ENCODE results near the gene GNAI3.

GNAI3 gene

DNA sequence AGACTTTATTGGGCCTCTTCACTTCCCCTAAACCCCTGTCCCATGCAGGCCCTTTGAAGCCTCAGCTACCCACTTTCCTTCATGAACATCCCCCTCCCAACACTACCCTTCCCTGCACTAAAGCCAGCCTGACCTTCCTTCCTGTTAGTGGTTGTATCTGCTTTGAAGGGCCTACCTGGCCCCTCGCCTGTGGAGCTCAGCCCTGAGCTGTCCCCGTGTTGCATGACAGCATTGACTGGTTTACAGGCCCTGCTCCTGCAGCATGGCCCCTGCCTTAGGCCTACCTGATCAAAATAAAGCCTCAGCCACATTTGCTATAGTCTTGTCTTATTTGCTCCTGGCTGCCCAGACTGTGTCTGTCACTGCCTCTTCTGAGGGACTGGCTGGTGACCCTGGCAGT, 113.0 kb downstream of the GNAI3 start:
- no peak overlapping the region for H3K27ac ChIP-seq
- POLR2A ChIA-PET (ENCODE audit: low non-redundant PET), result no interaction called here

DNA sequence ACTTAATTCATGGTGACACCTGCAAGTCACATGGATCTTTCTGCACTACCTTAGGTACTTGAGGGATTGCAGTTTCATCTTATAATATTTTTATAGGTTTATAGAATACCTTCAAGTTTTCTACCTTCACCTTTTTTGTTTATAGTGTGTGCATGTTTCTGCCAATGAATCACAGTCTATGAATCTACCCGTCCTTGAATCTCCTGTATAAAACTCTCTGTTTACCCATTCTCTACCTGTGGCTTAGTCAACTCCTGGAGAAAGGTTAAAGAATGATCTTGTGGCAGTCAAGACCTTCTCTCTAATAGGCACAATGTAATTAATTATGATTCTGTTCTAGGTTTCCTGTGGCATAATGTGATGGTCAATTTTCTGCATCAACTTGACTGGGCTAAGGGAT, 116.3 kb downstream of the GNAI3 start:
- ChIA-PET CTCF (no interaction called here), POLR2A (ENCODE audit: low non-redundant PET) (no interaction called here)
- no peak overlapping the region for H3K27ac ChIP-seq
- DNase-seq (ENCODE audit: low spot score), result no peak
- TF ChIP-seq, protein P1, sequence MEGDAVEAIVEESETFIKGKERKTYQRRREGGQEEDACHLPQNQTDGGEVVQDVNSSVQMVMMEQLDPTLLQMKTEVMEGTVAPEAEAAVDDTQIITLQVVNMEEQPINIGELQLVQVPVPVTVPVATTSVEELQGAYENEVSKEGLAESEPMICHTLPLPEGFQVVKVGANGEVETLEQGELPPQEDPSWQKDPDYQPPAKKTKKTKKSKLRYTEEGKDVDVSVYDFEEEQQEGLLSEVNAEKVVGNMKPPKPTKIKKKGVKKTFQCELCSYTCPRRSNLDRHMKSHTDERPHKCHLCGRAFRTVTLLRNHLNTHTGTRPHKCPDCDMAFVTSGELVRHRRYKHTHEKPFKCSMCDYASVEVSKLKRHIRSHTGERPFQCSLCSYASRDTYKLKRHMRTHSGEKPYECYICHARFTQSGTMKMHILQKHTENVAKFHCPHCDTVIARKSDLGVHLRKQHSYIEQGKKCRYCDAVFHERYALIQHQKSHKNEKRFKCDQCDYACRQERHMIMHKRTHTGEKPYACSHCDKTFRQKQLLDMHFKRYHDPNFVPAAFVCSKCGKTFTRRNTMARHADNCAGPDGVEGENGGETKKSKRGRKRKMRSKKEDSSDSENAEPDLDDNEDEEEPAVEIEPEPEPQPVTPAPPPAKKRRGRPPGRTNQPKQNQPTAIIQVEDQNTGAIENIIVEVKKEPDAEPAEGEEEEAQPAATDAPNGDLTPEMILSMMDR (conservative IDR thresholded peaks at IDR 0.05; ENCODE audit: low read depth), result no peak

More for the DNA sequence above, 113.0 kb downstream of the GNAI3 start:
- CTCF ChIA-PET, result interaction anchor here (0.5 to 0.6 kb wide), 2 partner anchors 114 to 1864 kb away, joined by 3 to 4 read pairs; no protein-coding TSS in a partner anchor
- TF ChIP-seq, protein P1 (conservative IDR thresholded peaks at IDR 0.05; ENCODE audit: low read depth), result no peak
- DNase-seq (ENCODE audit: low spot score), result no peak

GRCh38 chr1:109667452-109668122, 119.2 kb downstream of the GNAI3 start, which contains the start of gene GSTM2:
Gene GSTM2 (plus strand): TSS chr1:109668057. CDS start chr1:109668116, 59 bp downstream.
- H3K27ac ChIP-seq, result no peak within 1 kb of the TSS
- ChIA-PET CTCF (interaction anchor here (0.5 kb wide), 1 partner anchor 18 kb away, joined by 5 read pairs; no protein-coding TSS in a partner anchor), POLR2A (ENCODE audit: low non-redundant PET) (no interaction called here)
- DNase-seq (ENCODE audit: low spot score), result no peak
- TF ChIP-seq, protein P1 (conservative IDR thresholded peaks at IDR 0.05; ENCODE audit: low read depth), result no peak
